ENCODE data around the gene SCN2A. TPM values are rescaled to one million over a fixed set of nuclear protein-coding genes. Genes with fewer than 3 reads are reported as not detected.

SCN2A gene
- total and polyA plus RNA-seq, 10 of the 15 experiments (the other 5 are each of a cell fraction or from before 2014, with no cell fraction given), result 0.01 TPM; not detected in 8

DNA sequence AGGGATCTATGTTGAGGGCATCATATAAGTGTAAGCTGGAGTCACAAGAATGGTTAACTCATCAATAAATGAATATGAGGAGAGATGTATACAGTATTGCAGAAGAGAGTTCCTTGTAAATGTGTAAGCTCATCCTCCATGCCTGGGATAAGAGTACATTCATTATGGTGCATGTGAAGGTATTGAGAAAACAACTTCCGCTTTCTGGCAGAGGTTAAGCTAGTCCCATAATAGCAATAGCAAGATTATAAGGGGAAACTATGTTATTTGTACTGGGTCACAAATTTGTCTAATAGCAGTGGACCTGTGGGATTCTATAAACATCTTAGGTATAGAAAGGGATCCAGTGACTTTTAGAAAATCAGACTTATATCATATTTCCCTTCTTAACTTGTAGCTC lies 44.1 kb downstream of the SCN2A start (continued):
- TF ChIP-seq ZBTB11 (CRISPR knock-in tag; IDR thresholded peaks at IDR 0.05) (no peak), WRNIP1 (IDR thresholded peaks at IDR 0.05; ENCODE audit: borderline replicate concordance, low read depth, low read length) (no peak), USF1 (IDR thresholded peaks at IDR 0.05; ENCODE audit: borderline replicate concordance, extremely low read length, insufficient read depth, low read depth, low read length) (no peak), ZNF24 (IDR thresholded peaks at IDR 0.05) (no peak), YBX1 (IDR thresholded peaks at IDR 0.05) (no peak), KDM1A (IDR thresholded peaks at IDR 0.05; ENCODE audit: borderline replicate concordance) (no peak), ATF7 (IDR thresholded peaks at IDR 0.05; ENCODE audit: low read depth) (no peak), SMC3 (IDR thresholded peaks at IDR 0.05; ENCODE audit: borderline replicate concordance, low read length) (no peak)

DNA sequence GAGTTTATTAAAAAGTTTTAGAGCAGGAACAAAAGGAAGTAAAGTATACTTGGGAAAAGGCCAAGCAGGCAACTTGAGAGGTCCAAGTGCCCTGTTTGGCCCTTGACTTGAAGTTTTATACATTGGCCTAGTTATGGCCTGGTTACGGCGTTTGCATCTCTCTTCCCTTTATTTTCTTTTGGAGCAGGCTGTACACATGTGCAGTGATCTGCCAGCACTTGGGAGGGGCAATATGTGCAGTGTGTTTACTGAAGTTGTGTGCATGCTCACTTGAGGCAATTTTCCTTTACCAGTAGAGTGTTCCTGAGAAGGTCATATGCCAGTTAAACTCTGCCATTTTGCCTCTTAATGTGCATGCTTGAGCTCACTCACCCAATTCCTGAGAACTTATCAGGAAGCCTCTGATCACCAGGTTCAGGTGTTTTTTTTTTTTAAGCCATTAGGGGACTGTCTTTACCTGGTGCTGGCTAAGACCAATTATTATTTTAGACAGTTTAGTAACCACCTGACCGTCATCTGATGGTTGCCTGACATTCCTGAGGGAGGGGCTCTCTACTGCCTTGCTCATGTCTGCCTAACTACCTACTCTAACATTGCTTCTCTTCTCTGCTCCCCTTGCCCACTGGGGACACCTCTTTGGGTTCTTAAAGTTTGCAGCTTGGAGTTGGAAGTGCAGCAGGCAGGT lies 48.0 kb downstream of the SCN2A start:
- WGBS (ENCODE audit: insufficient coverage, insufficient replicate concordance, low lambda C conversion rate, missing lambda C conversion rate), result 10% methylated on average over 3 of the region's 3 CpGs
- Histone ChIP-seq H3K4me2 (ENCODE audit: control insufficient read depth, insufficient read depth) (no peak overlapping the region), H3K36me3 (ENCODE audit: control insufficient read depth in 2 of 2, insufficient read depth in 2 of 2, low read length in 1 of 2) (no peaks in the 10 kb centered on the region), H3K4me3 (no peak overlapping the region), H3K27ac (ENCODE audit: control insufficient read depth, insufficient read depth) (no peak overlapping the region), H3K9ac (ENCODE audit: control insufficient read depth, insufficient read depth, low read length) (no peak overlapping the region), H3K27me3 (replicated peaks in 1 of 2; ENCODE audit: control insufficient read depth in 2 of 2, insufficient read depth in 2 of 2, low read length in 1 of 2) (no peaks in the 10 kb centered on the region), H3K4me1 (ENCODE audit: control insufficient read depth, insufficient read depth, low read length) (no peaks in the 10 kb centered on the region), H4K20me1 (ENCODE audit: control insufficient read depth, insufficient read depth) (no peaks in the 10 kb centered on the region), H3K79me2 (ENCODE audit: control insufficient read depth, insufficient read depth, low read length) (no peaks in the 10 kb centered on the region), H2AFZ (ENCODE audit: control insufficient read depth, low read depth, low read length) (no peak overlapping the region), H3K9me3 (replicated peaks; ENCODE audit: control insufficient read depth, insufficient read depth, low read length) (no peaks in the 10 kb centered on the region)
- in situ Hi-C loops (cut with MboI), result no loop called here
- BruUV-seq (replicated peaks), result no TSS peak
- ChIA-PET POLR2A (no interaction called here), CTCF (interaction anchor here (1.0 kb wide), 1 partner anchor 45 kb away, joined by 3 read pairs; no protein-coding TSS in a partner anchor), SMC1A (ENCODE audit: uncharacterized antibody, unreplicated experiment) (interaction anchor here (0.7 kb wide), 1 partner anchor 49 kb away, joined by 4 read pairs; no protein-coding TSS in a partner anchor), RAD21 (ENCODE audit: unreplicated experiment) (no interaction called here)
- no peak for FAIRE-seq
- ATAC-seq, result no peak
- no peak for TF ChIP-seq BRCA1 (IDR thresholded peaks at IDR 0.05; ENCODE audit: low read depth, low read length)
- intact Hi-C loops (cut with micrococcal nuclease; ENCODE audit: unreplicated experiment), result no loop called here
- DNase-seq (ENCODE audit: low read depth, low spot score), result no peak
